ENCODE measurements around the gene TSPAN17.

Gene TSPAN17

GRCh38 chr5:176687881-176688280, 40.6 kb downstream of the TSPAN17 start:
- H3K27ac ChIP-seq, result no peak overlapping the region
- H3K4me1 ChIP-seq (ENCODE audit: control insufficient read depth in 1 of 2, insufficient read depth in 1 of 2, low read depth in 1 of 2, low read length in 1 of 2), result no peaks in the 10 kb centered on the region
- H3K4me3 ChIP-seq (ENCODE audit: low read depth in 1 of 2, low read length in 1 of 2), result no peak overlapping the region
- no peaks in the 10 kb centered on the region for H3K9me3 ChIP-seq
- peaks cover 77% of the 10 kb centered on the region for H3K27me3 ChIP-seq
- TF ChIP-seq CTCF (IDR thresholded peaks at IDR 0.05), result no peak
- H3K36me3 ChIP-seq, result no peaks in the 10 kb centered on the region

GRCh38 chr5:176690911-176691310, 43.6 kb downstream of the TSPAN17 start:
- no peaks in the 10 kb centered on the region for H3K36me3 ChIP-seq
- H3K9me3 ChIP-seq, result no peaks in the 10 kb centered on the region
- TF ChIP-seq CTCF (IDR thresholded peaks at IDR 0.05), result no peak
- no peak overlapping the region for H3K4me3 ChIP-seq (ENCODE audit: low read depth in 1 of 2, low read length in 1 of 2)
- H3K27ac ChIP-seq, result no peak overlapping the region
- H3K4me1 ChIP-seq (ENCODE audit: control insufficient read depth in 1 of 2, insufficient read depth in 1 of 2, low read depth in 1 of 2, low read length in 1 of 2), result no peaks in the 10 kb centered on the region
- peaks cover 77% of the 10 kb centered on the region for H3K27me3 ChIP-seq

- H3K36me3 ChIP-seq, result no peaks in the 10 kb centered on the region
- peaks cover 82% of the 10 kb centered on the region for H3K27me3 ChIP-seq
- H3K4me1 ChIP-seq (ENCODE audit: control insufficient read depth in 1 of 2, insufficient read depth in 1 of 2, low read depth in 1 of 2, low read length in 1 of 2), result no peaks in the 10 kb centered on the region
- no peaks in the 10 kb centered on the region for H3K9me3 ChIP-seq
- no peak overlapping the region for H3K4me3 ChIP-seq (ENCODE audit: low read depth in 1 of 2, low read length in 1 of 2)
- TF ChIP-seq CTCF (IDR thresholded peaks at IDR 0.05), result no peak
- no peak overlapping the region for H3K27ac ChIP-seq
Observed at GRCh38 chr5:176691524-176691923, 44.2 kb downstream of the TSPAN17 start.

GRCh38 chr5:176692326-176692725, 45.0 kb downstream of the TSPAN17 start:
- no peaks in the 10 kb centered on the region for H3K9me3 ChIP-seq
- H3K36me3 ChIP-seq, result no peaks in the 10 kb centered on the region
- H3K4me1 ChIP-seq (ENCODE audit: control insufficient read depth in 1 of 2, insufficient read depth in 1 of 2, low read depth in 1 of 2, low read length in 1 of 2), result no peaks in the 10 kb centered on the region
- no peak overlapping the region for H3K27ac ChIP-seq
- H3K27me3 ChIP-seq, result peaks cover 87% of the 10 kb centered on the region
- no peak overlapping the region for H3K4me3 ChIP-seq (ENCODE audit: low read depth in 1 of 2, low read length in 1 of 2)
- TF ChIP-seq CTCF (IDR thresholded peaks at IDR 0.05), result no peak

GRCh38 chr5:176692839-176693476, 45.7 kb downstream of the TSPAN17 start:
- Histone ChIP-seq H3K36me3 (no peaks in the 10 kb centered on the region), H3K4me1 (ENCODE audit: control insufficient read depth in 1 of 2, insufficient read depth in 1 of 2, low read depth in 1 of 2, low read length in 1 of 2) (no peaks in the 10 kb centered on the region), H3K9me3 (no peaks in the 10 kb centered on the region), H3K27me3 (peaks cover 89% of the 10 kb centered on the region), H3K4me3 (ENCODE audit: low read depth in 1 of 2, low read length in 1 of 2) (no peak overlapping the region), H3K27ac (no peak overlapping the region)
- no peak for TF ChIP-seq CTCF (IDR thresholded peaks at IDR 0.05)

Data from neutrophil (primary cell).